Psoas muscle (tissue), 8 donors: ENCODE results near the gene LYL1. TPM values are rescaled to one million over a fixed set of nuclear protein-coding genes. Genes with fewer than 3 reads are reported as not detected.
A peak's percentile ranks its signal among the peaks of the same experiment; 100 is the strongest.

Source experiments
- ATAC-seq, 4 donors: fragments of 200-7000 bp; cut with Tn5 transposase; one replicate each; pipeline ENCODE4 v1.9.1; 2020; ENCODE audit warnings: moderate library complexity in 3 of 4, mild to moderate bottlenecking in 2 of 4
- DNase-seq, 2 donors: peaks; one replicate each; pipeline ENCODE4 v3.0.0-alpha.2; 2020
- H3K27ac ChIP-seq: fragments of 200-600 bp; one replicate; pipeline ENCODE4 v1.8.0; 2022
- H3K27me3 ChIP-seq, 3 donors: fragments of 200-600 bp in 1 of 3; one replicate each; pipeline versions ENCODE4 v1.6.1 to v1.8.0; 2013 to 2022; ENCODE audit warnings: low read length in 2 of 3, mild to moderate bottlenecking in 2 of 3, moderate library complexity in 1 of 3; ENCODE audit not compliant: insufficient read depth in 3 of 3
- H3K36me3 ChIP-seq, 2 donors: fragments of 200-600 bp in 1 of 2; one replicate each; pipeline versions ENCODE4 v1.6.1 to v1.8.0; 2013 to 2022; ENCODE audit warnings: low read depth in 1 of 2, mild to moderate bottlenecking in 1 of 2, moderate library complexity in 1 of 2; ENCODE audit not compliant: insufficient read depth in 1 of 2
- H3K4me1 ChIP-seq: fragments of 200-600 bp; one replicate; pipeline ENCODE4 v1.8.0; 2022
- H3K4me3 ChIP-seq: fragments of 200-600 bp; one replicate; pipeline ENCODE4 v1.8.0; 2022; ENCODE audit warnings: mild to moderate bottlenecking
- H3K9me3 ChIP-seq: fragments of 200-600 bp; one replicate; pipeline ENCODE4 v1.8.0; 2022
- CTCF ChIP-seq: fragments of 200-600 bp; IDR thresholded peaks from one replicate; pipeline ENCODE4 v1.8.0; 2022; ENCODE audit warnings: antibody characterized with exemption
- WGBS, 3 donors: extraction: QIAGEN DNeasy Blood & Tissue Kit; methylation state at CpG; one replicate each; pipeline versions ENCODE4 v1.1.6 to v1.1.7; 2013; 5-methylcytosine and 5-hydroxymethylcytosine counted together
- intact Hi-C, 2 donors: fragments of 100-400 bp; cut with DNase I; formaldehyde crosslinking; loops; one replicate each; pipeline versions ENCODE4 v1.11.0 to v1.14.2; 2022
- polyA plus RNA-seq, 3 donors: library from polyadenylated mRNA; stranded (reverse); fragments of 200-250 nt; gene quantifications; one replicate each; pipeline ENCODE4 v1.2.3, GENCODE V29; 2013
- total RNA-seq, 4 donors: library from RNA; stranded (reverse); fragmentation: NEBNext Ultra II Directional in 2 of 4; extraction: Animal tissue kit (Norgen Biotek cat#: 25700) in 2 of 4; gene quantifications; one replicate each; pipeline versions ENCODE4 v1.2.1 to v1.2.4, GENCODE V29; 2021 to 2023
- donor health status: healthy with polysubstance abuse.
- donor health status: DM: no; HTN: no; CAD: no; lungs with moderate emphysema.
- donor health status: Bipolar disorder and iron deficiency.
- donor health status: healthy.
- donor health status: DM: yes; HTN: yes; CAD: no.
- donor health status: DM: no; HTN: no; CAD: no.
- donor health status: DM: no; HTN: no; CAD: no.
- donor health status: DM: yes; HTN: yes; CAD: no.

LYL1 gene
- total and polyA plus RNA-seq, 7 donors = 1.1 to 4.6 (median 2.7) TPM

- Histone ChIP-seq H3K27ac (peak overlapping the region; percentile 50), H3K4me3 (peak overlapping the region; percentile 39), H3K27me3 (no peaks in the 10 kb centered on the region), H3K4me1 (no peaks in the 10 kb centered on the region), H3K36me3 (peaks cover 0 to 37% of the 10 kb centered on the region in 2 donors), H3K9me3 (no peaks in the 10 kb centered on the region)
- ATAC-seq (peak; percentile 15 to 41 (median 22)), DNase-seq (peak; percentile 73 to 86)
- intact Hi-C loops = no loop called here
- whole genome bisulfite sequencing, 3 donors = 31 to 43% (median 36%) methylated on average over 32 to 33 of the region's 33 CpGs
- TF ChIP-seq CTCF = peak; percentile 54
These were observed 1.7 kb upstream of the LYL1 start for GRCh38 chr19:13104360-13104847.

GRCh38 chr19:13103581-13104359 lies 1.1 kb upstream of the LYL1 start:
- no peak for TF ChIP-seq CTCF
- peaks cover 2% of the 10 kb centered on the region for H3K4me1 ChIP-seq
- WGBS, 3 donors = 73 to 77% (median 75%) methylated on average over 11 to 13 of the region's 13 CpGs
- H3K27me3 ChIP-seq = no peaks in the 10 kb centered on the region
- ATAC-seq (peak in 1 of 4 donors; percentile 1), DNase-seq (no peak)
- peak overlapping the region; percentile 61 for H3K27ac ChIP-seq
- H3K9me3 ChIP-seq = no peaks in the 10 kb centered on the region
- intact Hi-C loops = no loop called here
- H3K36me3 ChIP-seq = peaks cover 0 to 32% of the 10 kb centered on the region in 2 donors
- H3K4me3 ChIP-seq = peak overlapping the region; percentile 39

- Histone ChIP-seq H3K27ac (peak overlapping the region; percentile 60), H3K9me3 (no peaks in the 10 kb centered on the region), H3K36me3 (peaks cover 0 to 20% of the 10 kb centered on the region in 2 donors), H3K4me1 (peaks cover 4% of the 10 kb centered on the region), H3K4me3 (peak overlapping the region; percentile 64), H3K27me3 (no peaks in the 10 kb centered on the region)
- intact Hi-C loops = no loop called here
- ATAC-seq (peak in 3 of 4 donors; percentile 14 to 33 (median 19)), DNase-seq (no peak)
- TF ChIP-seq CTCF = no peak
- WGBS, 3 donors = 10 to 13% (median 11%) methylated on average over 7 of the region's 7 CpGs
These were observed 317 bp downstream of the LYL1 start for GRCh38 chr19:13102416-13102665.

GRCh38 chr19:13101590-13102415 lies 855 bp downstream of the LYL1 start:
- WGBS, 3 donors = 68 to 72% (median 71%) methylated on average over 7 of the region's 7 CpGs
- peaks cover 4% of the 10 kb centered on the region for H3K4me1 ChIP-seq
- peak overlapping the region; percentile 60 for H3K27ac ChIP-seq
- DNase-seq = no peak
- ATAC-seq = no peak
- H3K4me3 ChIP-seq = peak overlapping the region; percentile 64
- intact Hi-C loops = no loop called here
- TF ChIP-seq CTCF = no peak
- H3K36me3 ChIP-seq = peaks cover 0 to 15% of the 10 kb centered on the region in 2 donors
- H3K27me3 ChIP-seq = no peaks in the 10 kb centered on the region
- H3K9me3 ChIP-seq = no peaks in the 10 kb centered on the region
